ENCODE measurements around the gene GDI1. TPM values are rescaled to one million over a fixed set of nuclear protein-coding genes. Genes with fewer than 3 reads are reported as not detected.

Gene GDI1
- polyA plus RNA-seq, 2 of the 4 experiments (the other 2 are of a cell fraction) = 124 to 128 TPM

- DNase-seq (ENCODE audit: low read depth in 1 of 2, low spot score in 1 of 2) (no peak), FAIRE-seq (no peak), ATAC-seq (no peak)
- 100% methylated on average over 1 of the region's 14 CpGs for WGBS (ENCODE audit: missing lambda C conversion rate)
- Histone ChIP-seq H3K4me3 (no peak overlapping the region), H3K4me2 (no peak overlapping the region), H3K4me1 (no peaks in the 10 kb centered on the region), H3K27ac (no peak overlapping the region), H3K9me3 (no peaks in the 10 kb centered on the region)
- POLR2A ChIA-PET = no interaction called here
- TF ChIP-seq ATOH8 (CRISPR knock-in tag; IDR thresholded peaks at IDR 0.05; ENCODE audit: low read depth) = no peak
- no peak for TF ChIP-seq RNF2 (IDR thresholded peaks at IDR 0.05; ENCODE audit: borderline replicate concordance, low read depth)
- no peak for TF ChIP-seq SMC3 (IDR thresholded peaks at IDR 0.05)
- TF ChIP-seq NFE2L2 (conservative IDR thresholded peaks at IDR 0.05; ENCODE audit: low read length) = no peak
- TF ChIP-seq BCL3 (IDR thresholded peaks at IDR 0.05) = no peak
- no peak for TF ChIP-seq CHD4 (IDR thresholded peaks at IDR 0.05; ENCODE audit: borderline replicate concordance)
- TF ChIP-seq USF2 (IDR thresholded peaks at IDR 0.05) = no peak
- no peak for TF ChIP-seq ZSCAN20 (CRISPR knock-in tag; IDR thresholded peaks at IDR 0.05)
- no peak for TF ChIP-seq HOXB13 (CRISPR knock-in tag; IDR thresholded peaks at IDR 0.05; ENCODE audit: low read depth)
- no peak for TF ChIP-seq CHD2 (IDR thresholded peaks at IDR 0.05; ENCODE audit: low read length, partially characterized antibody)
- CTCF ChIA-PET = interaction anchor here (1.0 kb wide), 1 partner anchor 18 kb away, joined by 4 read pairs; no protein-coding TSS in a partner anchor
Measured at GRCh38 chrX:154470434-154470833, 33.5 kb downstream of the GDI1 start.

GRCh38 chrX:154470914-154471568 is 34.1 kb downstream of the GDI1 start:
- H3K27ac ChIP-seq = no peak overlapping the region
- no peaks in the 10 kb centered on the region for H3K4me1 ChIP-seq
- TF ChIP-seq ESRRA (IDR thresholded peaks at IDR 0.05; ENCODE audit: borderline replicate concordance, low read length) = no peak
- TF ChIP-seq BCL3 (IDR thresholded peaks at IDR 0.05) = no peak
- TF ChIP-seq FOSL2 (IDR thresholded peaks at IDR 0.05) = no peak
- TF ChIP-seq FOSL2 (CRISPR knock-in tag; IDR thresholded peaks at IDR 0.05) = no peak
- TF ChIP-seq HOXB13 (CRISPR knock-in tag; IDR thresholded peaks at IDR 0.05; ENCODE audit: low read depth) = no peak
- no peak for TF ChIP-seq HMGXB4 (CRISPR knock-in tag; IDR thresholded peaks at IDR 0.05; ENCODE audit: borderline replicate concordance)
- no peak for TF ChIP-seq FOSB (CRISPR knock-in tag; IDR thresholded peaks at IDR 0.05)
- TF ChIP-seq ZSCAN20 (CRISPR knock-in tag; IDR thresholded peaks at IDR 0.05) = no peak
- TF ChIP-seq HOXA7 (CRISPR knock-in tag; IDR thresholded peaks at IDR 0.05) = no peak
- no peak for TF ChIP-seq ATOH8 (CRISPR knock-in tag; IDR thresholded peaks at IDR 0.05; ENCODE audit: low read depth)
- TF ChIP-seq PHF8 (IDR thresholded peaks at IDR 0.05; ENCODE audit: borderline replicate concordance, low read depth) = no peak
- no peak for TF ChIP-seq SREBF2 (IDR thresholded peaks at IDR 0.05)
- no peak for TF ChIP-seq BHLHE40 (IDR thresholded peaks at IDR 0.05; ENCODE audit: low read depth, low read length)
- ATAC-seq (no peak), DNase-seq (ENCODE audit: low read depth in 1 of 2, low spot score in 1 of 2) (no peak), FAIRE-seq (no peak)
- H3K4me3 ChIP-seq = no peak overlapping the region
- POLR2A ChIA-PET = no interaction called here
- CTCF ChIA-PET = interaction anchor here (1.0 kb wide), 1 partner anchor 19 kb away, joined by 4 read pairs; no protein-coding TSS in a partner anchor
- 92% methylated on average over 12 of the region's 23 CpGs for WGBS (ENCODE audit: missing lambda C conversion rate)
- H3K9me3 ChIP-seq = no peaks in the 10 kb centered on the region
- H3K4me2 ChIP-seq = no peak overlapping the region
